ENCODE data around the gene KCND2. TPM values are rescaled to one million over a fixed set of nuclear protein-coding genes. Genes with fewer than 3 reads are reported as not detected.

KCND2 gene
- polyA plus RNA-seq, 1 of the 3 experiments (the other 2 are of a cell fraction) = not detected

GRCh38 chr7:120770206-120770605 is 497.2 kb downstream of the KCND2 start:
- WGBS (ENCODE audit: low lambda C conversion rate) = 16% methylated on average over 3 of the region's 3 CpGs
- Histone ChIP-seq H2AFZ (ENCODE audit: low read depth) (no peak overlapping the region), H3K9me3 (no peaks in the 10 kb centered on the region), H3K27me3 (ENCODE audit: insufficient read depth) (0 out of 2 replicates have a peak, but pooled peaks cover 16% of the 10 kb centered on the region), H3K9ac (no peak overlapping the region), H4K20me1 (ENCODE audit: insufficient read depth) (no peaks in the 10 kb centered on the region), H3K79me2 (ENCODE audit: insufficient read depth) (no peaks in the 10 kb centered on the region), H3K9me2 (no peaks in the 10 kb centered on the region), H3K4me1 (ENCODE audit: control insufficient read depth in 1 of 2, insufficient read depth in 2 of 2, low read depth in 1 of 2, low read length in 1 of 2) (no peaks in the 10 kb centered on the region; a peak in 1 of 4 replicates), H3K4me2 (no peak overlapping the region), H3F3A (replicated peaks; ENCODE audit: insufficient read depth) (no peaks in the 10 kb centered on the region), H3K36me3 (replicated peaks in 1 of 2; ENCODE audit: control insufficient read depth in 1 of 2, insufficient read depth in 2 of 2, low read length in 1 of 2) (no peaks in the 10 kb centered on the region), H3K27ac (ENCODE audit: low read depth in 2 of 2, low read length in 1 of 2) (no peak overlapping the region), H3K4me3 (ENCODE audit: low read depth in 2 of 2, low read length in 1 of 2) (no peak overlapping the region)
- POLR2A ChIA-PET = no interaction called here
- DNase-seq = no peak
- CTCF ChIA-PET = no interaction called here
- TF ChIP-seq RFX5 (IDR thresholded peaks at IDR 0.05; ENCODE audit: low read length) = no peak
- TF ChIP-seq CHD2 (IDR thresholded peaks at IDR 0.05; ENCODE audit: low read length, partially characterized antibody) = no peak
- no peak for TF ChIP-seq NRF1 (IDR thresholded peaks at IDR 0.05; ENCODE audit: low read depth, low read length)
- no peak for TF ChIP-seq ZBTB33 (IDR thresholded peaks at IDR 0.05; ENCODE audit: borderline replicate concordance, low read depth)
- TF ChIP-seq USF2 (IDR thresholded peaks at IDR 0.05; ENCODE audit: borderline replicate concordance, low read depth, low read length) = no peak
- TF ChIP-seq TEAD4 (IDR thresholded peaks at IDR 0.05; ENCODE audit: borderline replicate concordance, insufficient read depth) = no peak

GRCh38 chr7:120774481-120774880 is 501.5 kb downstream of the KCND2 start:
- Histone ChIP-seq H3K79me2 (ENCODE audit: insufficient read depth) (no peaks in the 10 kb centered on the region), H3K27ac (ENCODE audit: low read depth in 2 of 2, low read length in 1 of 2) (no peak overlapping the region), H3K4me3 (ENCODE audit: low read depth in 2 of 2, low read length in 1 of 2) (no peak overlapping the region), H3K4me1 (ENCODE audit: control insufficient read depth in 1 of 2, insufficient read depth in 2 of 2, low read depth in 1 of 2, low read length in 1 of 2) (no peaks in the 10 kb centered on the region; a peak in 1 of 4 replicates), H3K36me3 (replicated peaks in 1 of 2; ENCODE audit: control insufficient read depth in 1 of 2, insufficient read depth in 2 of 2, low read length in 1 of 2) (no peaks in the 10 kb centered on the region), H3K9me3 (no peaks in the 10 kb centered on the region), H4K20me1 (ENCODE audit: insufficient read depth) (no peaks in the 10 kb centered on the region), H3K9ac (no peak overlapping the region), H3K27me3 (ENCODE audit: insufficient read depth) (no peaks in the 10 kb centered on the region; the same call in 1 of the 2 replicates), H3K4me2 (no peak overlapping the region), H3F3A (replicated peaks; ENCODE audit: insufficient read depth) (no peaks in the 10 kb centered on the region), H2AFZ (ENCODE audit: low read depth) (no peak overlapping the region), H3K9me2 (no peaks in the 10 kb centered on the region)
- no peak for DNase-seq
- CTCF ChIA-PET = interaction anchor here (1.9 kb wide), 1 partner anchor 11 kb away, joined by 6 read pairs; no protein-coding TSS in a partner anchor
- 18% methylated on average over 3 of the region's 3 CpGs for WGBS (ENCODE audit: low lambda C conversion rate)
- TF ChIP-seq REST (IDR thresholded peaks at IDR 0.05; ENCODE audit: low read depth, low read length) (no peak), CHD2 (IDR thresholded peaks at IDR 0.05; ENCODE audit: low read length, partially characterized antibody) (no peak), EZH2phosphoT487 (IDR thresholded peaks at IDR 0.05; ENCODE audit: borderline replicate concordance, low read depth) (no peak), ELF1 (IDR thresholded peaks at IDR 0.05) (no peak), GABPA (IDR thresholded peaks at IDR 0.05; ENCODE audit: low read depth) (no peak), SIN3A (IDR thresholded peaks at IDR 0.05; ENCODE audit: borderline replicate concordance, low read depth, low read length) (no peak), MXI1 (IDR thresholded peaks at IDR 0.05; ENCODE audit: low read depth, low read length) (no peak), SMC3 (IDR thresholded peaks at IDR 0.05; ENCODE audit: low read depth, low read length) (no peak), YY1 (IDR thresholded peaks at IDR 0.05; ENCODE audit: low read depth) (no peak), RAD21 (IDR thresholded peaks at IDR 0.05; ENCODE audit: low read length) (no peak), FOXM1 (IDR thresholded peaks at IDR 0.05; ENCODE audit: low read depth) (no peak), PBX3 (IDR thresholded peaks at IDR 0.05) (no peak), MEF2A (IDR thresholded peaks at IDR 0.05; ENCODE audit: borderline replicate concordance, low read depth) (no peak), NFIC (IDR thresholded peaks at IDR 0.05; ENCODE audit: borderline replicate concordance) (no peak), POLR2AphosphoS5 (IDR thresholded peaks at IDR 0.05; ENCODE audit: low read depth, low read length) (no peak), JUND (IDR thresholded peaks at IDR 0.05) (no peak), RFX5 (IDR thresholded peaks at IDR 0.05; ENCODE audit: low read length) (no peak), FOXJ3 (CRISPR knock-in tag; IDR thresholded peaks at IDR 0.05) (no peak)
- POLR2A ChIA-PET = no interaction called here
